ENCODE results near the gene CCDC8.

- TF ChIP-seq TAF1 (IDR thresholded peaks at IDR 0.05; ENCODE audit: low read depth) (no peak), CTCF (IDR thresholded peaks at IDR 0.05; ENCODE audit: poor library complexity, severe bottlenecking) (no peak)
Measured at GRCh38 chr19:46386996-46387712, 26.2 kb downstream of the CCDC8 start.

Data from neural cell (in vitro differentiated cells).